Measurements from ENCODE around the gene IGSF9. TPM values are rescaled to one million over a fixed set of nuclear protein-coding genes. Genes with fewer than 3 reads are reported as not detected.

Gene IGSF9
- total RNA-seq, 4 donors from 2014 or later = 0.17 to 0.23 TPM; not detected in 2

- TF ChIP-seq EP300 (IDR thresholded peaks at IDR 0.05) (no peak), POLR2A (IDR thresholded peaks at IDR 0.05; ENCODE audit: low read depth) (no peak), CTCF (IDR thresholded peaks at IDR 0.05) (no peak), POLR2AphosphoS5 (IDR thresholded peaks at IDR 0.05) (no peak)
- H3K4me3 ChIP-seq = no peak overlapping the region
- 55% methylated on average over 6 of the region's 16 CpGs for WGBS
- H3K27ac ChIP-seq (replicated peaks in 1 of 4) = no peak overlapping the region
- intact Hi-C loops (cut with DNase I) = no loop called here
- DNase-seq (ENCODE audit: extremely low spot score) = no peak
- no peaks in the 10 kb centered on the region for H3K36me3 ChIP-seq
- H3K4me1 ChIP-seq = peaks cover 0 to 8% (median 8%) of the 10 kb centered on the region in 4 donors
- no peaks in the 10 kb centered on the region for H3K9me3 ChIP-seq
- H3K27me3 ChIP-seq = peaks cover 0 to 17% (median 0%) of the 10 kb centered on the region in 4 donors
Observed at GRCh38 chr1:159932296-159933285, 12.8 kb downstream of the IGSF9 start.

- no peak for TF ChIP-seq POLR2AphosphoS5 (IDR thresholded peaks at IDR 0.05)
- TF ChIP-seq POLR2A (IDR thresholded peaks at IDR 0.05; ENCODE audit: low read depth) = no peak
- no peak for TF ChIP-seq CTCF (IDR thresholded peaks at IDR 0.05)
- no peak for TF ChIP-seq EP300 (IDR thresholded peaks at IDR 0.05)
- H3K4me3 ChIP-seq = no peak overlapping the region
- H3K36me3 ChIP-seq = no peaks in the 10 kb centered on the region
- no peaks in the 10 kb centered on the region for H3K9me3 ChIP-seq
- peaks cover 0 to 9% (median 0%) of the 10 kb centered on the region in 4 donors for H3K27me3 ChIP-seq
- intact Hi-C loops (cut with DNase I) = no loop called here
- H3K4me1 ChIP-seq = peaks cover 0 to 11% (median 8%) of the 10 kb centered on the region in 4 donors
- 90% methylated on average over 3 of the region's 3 CpGs for WGBS
- H3K27ac ChIP-seq (replicated peaks in 1 of 4) = no peak overlapping the region
- DNase-seq (ENCODE audit: extremely low spot score) = no peak
Observed at GRCh38 chr1:159931795-159932173, 13.6 kb downstream of the IGSF9 start.

GRCh38 chr1:159931101-159931794, 14.2 kb downstream of the IGSF9 start:
- TF ChIP-seq POLR2A (IDR thresholded peaks at IDR 0.05; ENCODE audit: low read depth) (no peak), POLR2AphosphoS5 (IDR thresholded peaks at IDR 0.05) (no peak), EP300 (IDR thresholded peaks at IDR 0.05) (no peak), CTCF (IDR thresholded peaks at IDR 0.05) (no peak)
- intact Hi-C loops (cut with DNase I) = no loop called here
- H3K27me3 ChIP-seq = peaks cover 0 to 6% (median 0%) of the 10 kb centered on the region in 4 donors
- H3K4me3 ChIP-seq = no peak overlapping the region
- no peak for DNase-seq (ENCODE audit: extremely low spot score)
- 92% methylated on average over 13 of the region's 13 CpGs for WGBS
- no peaks in the 10 kb centered on the region for H3K36me3 ChIP-seq
- H3K9me3 ChIP-seq = no peaks in the 10 kb centered on the region
- peaks cover 1 to 10% (median 6%) of the 10 kb centered on the region in 4 donors for H3K4me1 ChIP-seq
- H3K27ac ChIP-seq (replicated peaks in 1 of 4) = no peak overlapping the region

- Histone ChIP-seq H3K9me3 (no peaks in the 10 kb centered on the region), H3K27me3 (peaks cover 0 to 6% (median 0%) of the 10 kb centered on the region in 4 donors), H3K27ac (replicated peaks in 1 of 4) (no peak overlapping the region), H3K4me3 (no peak overlapping the region), H3K4me1 (peaks cover 7 to 13% (median 9%) of the 10 kb centered on the region in 4 donors), H3K36me3 (no peaks in the 10 kb centered on the region)
- no peak for TF ChIP-seq POLR2AphosphoS5 (IDR thresholded peaks at IDR 0.05)
- no peak for TF ChIP-seq POLR2A (IDR thresholded peaks at IDR 0.05; ENCODE audit: low read depth)
- TF ChIP-seq EP300 (IDR thresholded peaks at IDR 0.05) = no peak
- DNase-seq (ENCODE audit: extremely low spot score) = no peak
- intact Hi-C loops (cut with DNase I) = no loop called here
- WGBS = 94% methylated on average over 8 of the region's 8 CpGs
Observed at GRCh38 chr1:159930634-159931033, 14.8 kb downstream of the IGSF9 start.

GRCh38 chr1:159930216-159930615, 15.2 kb downstream of the IGSF9 start:
- TF ChIP-seq EP300 (IDR thresholded peaks at IDR 0.05) = no peak
- no peak for TF ChIP-seq POLR2AphosphoS5 (IDR thresholded peaks at IDR 0.05)
- TF ChIP-seq CTCF (IDR thresholded peaks at IDR 0.05) = no peak
- no peak for TF ChIP-seq POLR2A (IDR thresholded peaks at IDR 0.05; ENCODE audit: low read depth)
- no peaks in the 10 kb centered on the region for H3K36me3 ChIP-seq
- H3K9me3 ChIP-seq = no peaks in the 10 kb centered on the region
- intact Hi-C loops (cut with DNase I) = no loop called here
- H3K27ac ChIP-seq (replicated peaks in 1 of 4) = no peak overlapping the region
- H3K4me3 ChIP-seq = no peak overlapping the region
- peaks cover 7 to 14% (median 9%) of the 10 kb centered on the region in 4 donors for H3K4me1 ChIP-seq
- H3K27me3 ChIP-seq = peaks cover 0 to 1% (median 0%) of the 10 kb centered on the region in 4 donors
- DNase-seq (ENCODE audit: extremely low spot score) = no peak
- WGBS = 100% methylated on average over 8 of the region's 11 CpGs
